Vagina (tissue), 2 donors: ENCODE results near the gene ETHE1.

Source experiments
- CTCF ChIP-seq, 3 experiments: fragments of 450-650 bp in 2 of 3; fragments of 200-600 bp in 1 of 3; sonication (generic) in 1 of 3; IDR thresholded peaks; one replicate each; pipeline ENCODE4 v1.5.1; 2017 to 2019; ENCODE audit warnings: antibody characterized with exemption in 3 of 3, mild to moderate bottlenecking in 2 of 3, moderate library complexity in 2 of 3
- POLR2A ChIP-seq, 2 donors: fragments of 450-650 bp; IDR thresholded peaks; one replicate each; pipeline ENCODE4 v1.6.1; 2017; ENCODE audit warnings: antibody characterized with exemption in 2 of 2, mild to moderate bottlenecking in 2 of 2, moderate library complexity in 2 of 2

DNA sequence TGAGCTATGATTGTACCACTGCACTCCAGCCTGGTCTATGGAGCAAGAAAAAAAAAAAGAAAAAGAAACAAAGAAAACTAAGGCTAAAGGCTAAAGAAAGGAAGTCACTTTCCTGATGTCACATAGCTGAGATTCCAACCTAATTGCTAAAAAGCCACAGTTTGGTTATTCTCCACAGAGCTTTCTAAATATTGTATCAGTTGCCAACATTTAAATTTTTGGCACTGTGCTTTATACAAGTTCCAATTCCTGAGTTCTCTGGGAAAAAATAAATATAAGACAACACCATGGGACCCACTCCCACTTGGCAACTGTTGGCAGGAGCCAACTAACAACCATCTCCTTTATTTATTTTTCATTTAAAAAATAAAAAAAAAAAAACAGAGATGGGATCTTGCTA, 50.4 kb downstream of the ETHE1 start:
- TF ChIP-seq CTCF (IDR thresholded peaks at IDR 0.05), result no peak
- TF ChIP-seq POLR2A (IDR thresholded peaks at IDR 0.05), result no peak
